ENCODE results near the gene BRI3.

BRI3 gene

DNA sequence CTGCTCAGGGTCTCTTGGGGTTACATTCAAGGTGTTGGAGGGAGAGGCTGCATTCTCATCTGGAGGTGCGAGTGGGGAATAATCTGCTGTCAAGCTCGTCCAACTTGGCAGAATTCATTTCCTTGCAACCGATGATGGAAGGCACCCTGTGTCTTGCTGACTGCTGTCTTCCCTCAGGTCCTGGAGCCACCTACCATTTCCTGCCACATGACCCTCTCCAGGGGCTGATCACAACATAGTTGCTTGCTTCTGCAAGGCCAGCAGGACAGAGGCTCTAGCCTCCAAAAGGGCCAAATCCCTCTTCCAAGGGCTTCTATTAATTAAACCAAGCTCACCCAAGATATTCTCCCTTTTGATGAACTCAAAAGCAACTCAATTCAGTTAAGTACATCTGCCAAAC is 14.2 kb upstream of the BRI3 start:
- Histone ChIP-seq H3K79me2 (ENCODE audit: insufficient read depth, low read length) (no peaks in the 10 kb centered on the region), H3K9ac (ENCODE audit: low read depth, low read length) (no peak overlapping the region), H4K20me1 (ENCODE audit: insufficient read depth, low read length) (no peaks in the 10 kb centered on the region), H2AFZ (ENCODE audit: low read depth, low read length) (no peak overlapping the region), H3K9me3 (ENCODE audit: insufficient read depth, low read length, severe bottlenecking) (no peaks in the 10 kb centered on the region), H3K27me3 (ENCODE audit: insufficient read depth, low read length, poor library complexity) (no peaks in the 10 kb centered on the region), H3K4me1 (ENCODE audit: insufficient read depth, low read length) (no peaks in the 10 kb centered on the region), H3K36me3 (ENCODE audit: insufficient read depth, low read length) (no peaks in the 10 kb centered on the region), H3K4me2 (ENCODE audit: insufficient read depth, low read length) (no peak overlapping the region), H3K27ac (ENCODE audit: low read length) (no peak overlapping the region), H3K4me3 (ENCODE audit: low read depth in 1 of 2, low read length in 2 of 2) (no peak overlapping the region)
- ATAC-seq (ENCODE audit: insufficient read depth, low read depth) (no peak), DNase-seq (no peak)
- TF ChIP-seq, protein P1, sequence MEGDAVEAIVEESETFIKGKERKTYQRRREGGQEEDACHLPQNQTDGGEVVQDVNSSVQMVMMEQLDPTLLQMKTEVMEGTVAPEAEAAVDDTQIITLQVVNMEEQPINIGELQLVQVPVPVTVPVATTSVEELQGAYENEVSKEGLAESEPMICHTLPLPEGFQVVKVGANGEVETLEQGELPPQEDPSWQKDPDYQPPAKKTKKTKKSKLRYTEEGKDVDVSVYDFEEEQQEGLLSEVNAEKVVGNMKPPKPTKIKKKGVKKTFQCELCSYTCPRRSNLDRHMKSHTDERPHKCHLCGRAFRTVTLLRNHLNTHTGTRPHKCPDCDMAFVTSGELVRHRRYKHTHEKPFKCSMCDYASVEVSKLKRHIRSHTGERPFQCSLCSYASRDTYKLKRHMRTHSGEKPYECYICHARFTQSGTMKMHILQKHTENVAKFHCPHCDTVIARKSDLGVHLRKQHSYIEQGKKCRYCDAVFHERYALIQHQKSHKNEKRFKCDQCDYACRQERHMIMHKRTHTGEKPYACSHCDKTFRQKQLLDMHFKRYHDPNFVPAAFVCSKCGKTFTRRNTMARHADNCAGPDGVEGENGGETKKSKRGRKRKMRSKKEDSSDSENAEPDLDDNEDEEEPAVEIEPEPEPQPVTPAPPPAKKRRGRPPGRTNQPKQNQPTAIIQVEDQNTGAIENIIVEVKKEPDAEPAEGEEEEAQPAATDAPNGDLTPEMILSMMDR (IDR thresholded peaks at IDR 0.05; ENCODE audit: borderline replicate concordance, extremely low read depth, low read length, poor library complexity, severe bottlenecking), result no peak
- TF ChIP-seq EZH2 (IDR thresholded peaks at IDR 0.05; ENCODE audit: borderline replicate concordance, low read depth, low read length, severe bottlenecking), result no peak

DNA sequence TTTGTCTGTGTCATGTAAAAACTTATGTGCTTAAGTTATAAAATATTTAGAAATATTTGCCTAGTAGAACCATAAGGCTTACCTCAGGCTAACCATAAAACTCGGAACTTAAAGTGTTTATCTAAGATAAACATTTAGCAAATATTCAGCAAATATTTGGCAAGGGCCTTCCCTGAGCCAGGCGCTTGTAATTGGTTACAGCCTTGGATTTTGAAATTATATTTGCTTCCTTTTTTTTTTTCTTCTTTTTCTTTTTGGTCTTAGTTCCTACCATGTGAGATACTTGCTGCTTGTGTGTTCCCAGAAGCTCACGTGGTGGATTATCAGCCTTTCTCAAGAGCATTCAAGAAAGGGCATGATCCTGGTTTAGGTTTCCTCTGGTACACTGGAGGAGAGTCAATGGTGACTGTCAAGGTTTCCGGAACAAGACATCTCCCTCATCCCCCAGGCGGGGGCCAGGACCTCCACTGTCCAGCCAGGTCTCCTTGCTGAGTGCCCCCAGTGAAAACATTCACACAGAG is 5.2 kb upstream of the BRI3 start:
- H3K79me2 ChIP-seq (ENCODE audit: insufficient read depth, low read length), result no peaks in the 10 kb centered on the region
- DNase-seq, result no peak
- H3K27ac ChIP-seq (ENCODE audit: low read length), result no peak overlapping the region
- peaks cover 6% of the 10 kb centered on the region for H3K4me1 ChIP-seq (ENCODE audit: insufficient read depth, low read length)
- no peaks in the 10 kb centered on the region for H3K9me3 ChIP-seq (ENCODE audit: insufficient read depth, low read length, severe bottlenecking)
- no peaks in the 10 kb centered on the region for H3K27me3 ChIP-seq (ENCODE audit: insufficient read depth, low read length, poor library complexity)
- H3K4me2 ChIP-seq (ENCODE audit: insufficient read depth, low read length), result no peak overlapping the region
- no peak overlapping the region for H3K9ac ChIP-seq (ENCODE audit: low read depth, low read length)
- H4K20me1 ChIP-seq (ENCODE audit: insufficient read depth, low read length), result no peaks in the 10 kb centered on the region
- H3K36me3 ChIP-seq (ENCODE audit: insufficient read depth, low read length), result no peaks in the 10 kb centered on the region
- H3K4me3 ChIP-seq (ENCODE audit: low read depth in 1 of 2, low read length in 2 of 2), result no peak overlapping the region
- TF ChIP-seq, protein P1 (IDR thresholded peaks at IDR 0.05; ENCODE audit: borderline replicate concordance, extremely low read depth, low read length, poor library complexity, severe bottlenecking), result no peak
- no peak for TF ChIP-seq EZH2 (IDR thresholded peaks at IDR 0.05; ENCODE audit: borderline replicate concordance, low read depth, low read length, severe bottlenecking)
- H2AFZ ChIP-seq (ENCODE audit: low read depth, low read length), result no peak overlapping the region
- ATAC-seq (ENCODE audit: insufficient read depth, low read depth), result no peak

DNA sequence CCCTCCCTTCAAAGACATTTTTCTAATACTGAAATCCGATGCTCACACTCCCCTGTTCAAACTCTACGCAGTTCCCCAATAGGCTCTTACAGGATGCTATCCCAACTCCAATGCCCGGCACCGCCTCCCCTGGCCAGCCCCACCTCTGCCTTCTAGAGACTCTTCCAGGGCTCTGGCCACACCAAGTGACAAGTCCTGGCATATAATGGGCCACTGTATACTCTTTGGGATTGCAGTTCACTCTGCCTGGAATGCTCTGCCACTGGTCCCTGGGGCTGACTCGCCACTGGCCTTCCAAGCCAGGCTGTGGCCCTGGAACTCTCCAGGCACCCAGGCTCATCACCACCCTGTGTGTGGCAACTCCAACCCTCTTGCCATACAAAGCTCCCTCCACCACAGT is 3.1 kb upstream of the BRI3 start:
- no peak overlapping the region for H2AFZ ChIP-seq (ENCODE audit: low read depth, low read length)
- TF ChIP-seq, protein P1 (IDR thresholded peaks at IDR 0.05; ENCODE audit: borderline replicate concordance, extremely low read depth, low read length, poor library complexity, severe bottlenecking), result no peak
- TF ChIP-seq EZH2 (IDR thresholded peaks at IDR 0.05; ENCODE audit: borderline replicate concordance, low read depth, low read length, severe bottlenecking), result no peak

DNA sequence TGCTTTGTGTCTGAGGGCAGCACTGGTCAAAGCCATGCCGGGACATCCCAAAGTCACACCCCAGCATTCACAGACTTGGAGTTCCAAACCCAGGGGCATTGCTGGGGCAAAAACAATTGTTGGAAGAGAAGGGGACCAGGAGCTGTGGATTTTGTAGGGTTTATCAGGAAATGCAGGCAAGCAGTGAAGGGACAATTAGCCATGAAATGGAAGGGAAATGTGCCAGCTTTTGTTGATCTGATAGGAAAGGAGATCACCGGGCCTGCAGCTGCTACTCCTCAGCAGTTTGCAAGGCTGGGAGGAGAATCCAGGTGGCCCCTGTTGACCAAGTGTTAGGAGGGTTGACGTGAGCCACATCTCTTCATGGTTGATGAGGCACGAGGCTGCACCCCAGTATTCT is 2.5 kb upstream of the BRI3 start:
- Histone ChIP-seq H3K9ac (ENCODE audit: low read depth, low read length) (no peak overlapping the region), H3K79me2 (ENCODE audit: insufficient read depth, low read length) (peaks cover 22% of the 10 kb centered on the region), H3K27me3 (ENCODE audit: insufficient read depth, low read length, poor library complexity) (no peaks in the 10 kb centered on the region), H3K4me3 (ENCODE audit: low read depth in 1 of 2, low read length in 2 of 2) (no peak overlapping the region), H3K9me3 (ENCODE audit: insufficient read depth, low read length, severe bottlenecking) (no peaks in the 10 kb centered on the region), H3K4me2 (ENCODE audit: insufficient read depth, low read length) (no peak overlapping the region), H3K4me1 (ENCODE audit: insufficient read depth, low read length) (peaks cover 24% of the 10 kb centered on the region), H3K36me3 (ENCODE audit: insufficient read depth, low read length) (peaks cover 17% of the 10 kb centered on the region), H2AFZ (ENCODE audit: low read depth, low read length) (no peak overlapping the region), H3K27ac (ENCODE audit: low read length) (no peak overlapping the region), H4K20me1 (ENCODE audit: insufficient read depth, low read length) (peaks cover 18% of the 10 kb centered on the region)
- TF ChIP-seq EZH2 (IDR thresholded peaks at IDR 0.05; ENCODE audit: borderline replicate concordance, low read depth, low read length, severe bottlenecking), result no peak
- TF ChIP-seq, protein P1 (IDR thresholded peaks at IDR 0.05; ENCODE audit: borderline replicate concordance, extremely low read depth, low read length, poor library complexity, severe bottlenecking), result no peak
- DNase-seq, result no peak
- no peak for ATAC-seq (ENCODE audit: insufficient read depth, low read depth)

More for the DNA sequence above, 3.1 kb upstream of the BRI3 start:
- DNase-seq (no peak), ATAC-seq (ENCODE audit: insufficient read depth, low read depth) (no peak)
- H3K9ac ChIP-seq (ENCODE audit: low read depth, low read length), result no peak overlapping the region
- peaks cover 12% of the 10 kb centered on the region for H4K20me1 ChIP-seq (ENCODE audit: insufficient read depth, low read length)
- H3K27ac ChIP-seq (ENCODE audit: low read length), result no peak overlapping the region
- no peak overlapping the region for H3K4me3 ChIP-seq (ENCODE audit: low read depth in 1 of 2, low read length in 2 of 2)
- H3K79me2 ChIP-seq (ENCODE audit: insufficient read depth, low read length), result peaks cover 17% of the 10 kb centered on the region
- H3K27me3 ChIP-seq (ENCODE audit: insufficient read depth, low read length, poor library complexity), result no peaks in the 10 kb centered on the region
- H3K4me1 ChIP-seq (ENCODE audit: insufficient read depth, low read length), result peaks cover 19% of the 10 kb centered on the region
- peaks cover 12% of the 10 kb centered on the region; the same call in 1 of the 2 replicates for H3K36me3 ChIP-seq (ENCODE audit: insufficient read depth, low read length)
- no peaks in the 10 kb centered on the region for H3K9me3 ChIP-seq (ENCODE audit: insufficient read depth, low read length, severe bottlenecking)
- H3K4me2 ChIP-seq (ENCODE audit: insufficient read depth, low read length), result no peak overlapping the region
